ENCODE data around the gene RAC3.

Gene RAC3

GRCh38 chr17:82077617-82078358 lies 46.3 kb downstream of the RAC3 start:
- TF ChIP-seq TAF1 (IDR thresholded peaks at IDR 0.05; ENCODE audit: low read depth) (no peak), TEAD4 (IDR thresholded peaks at IDR 0.05) (no peak), TCF12 (IDR thresholded peaks at IDR 0.05; ENCODE audit: low read depth) (no peak), YY1 (IDR thresholded peaks at IDR 0.05; ENCODE audit: low read depth) (no peak), REST (IDR thresholded peaks at IDR 0.05; ENCODE audit: low read depth) (no peak)

- TF ChIP-seq EGR1 (IDR thresholded peaks at IDR 0.05) (no peak), FOXM1 (IDR thresholded peaks at IDR 0.05; ENCODE audit: borderline replicate concordance, low read depth) (no peak), REST (IDR thresholded peaks at IDR 0.05; ENCODE audit: low read depth) (no peak), MAX (IDR thresholded peaks at IDR 0.05) (no peak), RAD21 (IDR thresholded peaks at IDR 0.05; ENCODE audit: low read depth) (no peak), YY1 (IDR thresholded peaks at IDR 0.05; ENCODE audit: low read depth) (no peak), ZBTB7A (IDR thresholded peaks at IDR 0.05; ENCODE audit: low read depth) (no peak), CEBPB (IDR thresholded peaks at IDR 0.05) (no peak), TEAD4 (IDR thresholded peaks at IDR 0.05) (no peak), TAF1 (IDR thresholded peaks at IDR 0.05; ENCODE audit: low read depth) (no peak), EP300 (IDR thresholded peaks at IDR 0.05; ENCODE audit: borderline replicate concordance) (no peak)
Measured at GRCh38 chr17:82078433-82078832, 47.0 kb downstream of the RAC3 start.

- TF ChIP-seq CEBPB (IDR thresholded peaks at IDR 0.05), result no peak
- TF ChIP-seq USF1 (IDR thresholded peaks at IDR 0.05), result no peak
- TF ChIP-seq TCF12 (IDR thresholded peaks at IDR 0.05; ENCODE audit: low read depth), result no peak
- TF ChIP-seq RAD21 (IDR thresholded peaks at IDR 0.05; ENCODE audit: low read depth), result no peak
- no peak for TF ChIP-seq MAX (IDR thresholded peaks at IDR 0.05)
- no peak for TF ChIP-seq CREB1 (IDR thresholded peaks at IDR 0.05; ENCODE audit: low read depth)
- TF ChIP-seq TEAD4 (IDR thresholded peaks at IDR 0.05), result no peak
- no peak for TF ChIP-seq REST (IDR thresholded peaks at IDR 0.05; ENCODE audit: low read depth)
- no peak for TF ChIP-seq EP300 (IDR thresholded peaks at IDR 0.05; ENCODE audit: borderline replicate concordance)
- TF ChIP-seq TAF1 (IDR thresholded peaks at IDR 0.05; ENCODE audit: low read depth), result no peak
- no peak for TF ChIP-seq EGR1 (IDR thresholded peaks at IDR 0.05)
- TF ChIP-seq YY1 (IDR thresholded peaks at IDR 0.05; ENCODE audit: low read depth), result no peak
- TF ChIP-seq FOXM1 (IDR thresholded peaks at IDR 0.05; ENCODE audit: borderline replicate concordance, low read depth), result no peak
- TF ChIP-seq NFIC (IDR thresholded peaks at IDR 0.05), result no peak
- TF ChIP-seq ZBTB7A (IDR thresholded peaks at IDR 0.05; ENCODE audit: low read depth), result no peak
Measured at GRCh38 chr17:82079001-82079677, 47.7 kb downstream of the RAC3 start.

GRCh38 chr17:82080048-82080788 lies 48.7 kb downstream of the RAC3 start:
- TF ChIP-seq RAD21 (IDR thresholded peaks at IDR 0.05; ENCODE audit: low read depth) (no peak), EP300 (IDR thresholded peaks at IDR 0.05; ENCODE audit: borderline replicate concordance) (no peak), TAF1 (IDR thresholded peaks at IDR 0.05; ENCODE audit: low read depth) (no peak), FOXM1 (IDR thresholded peaks at IDR 0.05; ENCODE audit: borderline replicate concordance, low read depth) (no peak)
